HG03439 (cell line): ENCODE measurements around the gene SNX9.
"Not testable (repeated sequence)": the region's sequence is repeated elsewhere in the genome, so short reads cannot be mapped to it uniquely, and the experiment has no call there.

Source experiments
- ATAC-seq: cut with Tn5 transposase; IDR thresholded peaks from one replicate; pipeline ENCODE4 v1.9.1; 2021; ENCODE audit warnings: mild to moderate bottlenecking, moderate library complexity; ENCODE audit not compliant: unreplicated experiment

The SNX9 gene

DNA sequence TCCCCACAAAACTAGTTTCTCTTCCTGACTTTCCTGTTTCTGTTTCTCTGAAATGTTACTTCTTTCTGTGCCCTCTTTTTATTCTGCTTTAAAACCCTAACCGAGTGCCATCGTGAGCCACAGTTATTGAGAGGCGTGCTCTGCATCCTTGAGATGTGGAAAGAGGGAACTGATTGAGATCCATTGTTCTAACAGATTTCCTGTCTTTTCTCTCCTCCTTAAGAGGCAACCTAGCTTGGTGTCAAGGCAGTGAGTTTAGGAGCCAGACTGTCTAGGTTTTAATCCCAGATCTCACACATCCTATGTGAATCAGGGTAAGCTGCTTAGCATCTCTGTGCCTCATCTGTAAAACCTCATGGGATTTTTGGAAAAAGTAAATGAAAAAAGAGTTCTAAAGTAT is 57.5 kb downstream of the SNX9 start:
- ATAC-seq: no peak

DNA sequence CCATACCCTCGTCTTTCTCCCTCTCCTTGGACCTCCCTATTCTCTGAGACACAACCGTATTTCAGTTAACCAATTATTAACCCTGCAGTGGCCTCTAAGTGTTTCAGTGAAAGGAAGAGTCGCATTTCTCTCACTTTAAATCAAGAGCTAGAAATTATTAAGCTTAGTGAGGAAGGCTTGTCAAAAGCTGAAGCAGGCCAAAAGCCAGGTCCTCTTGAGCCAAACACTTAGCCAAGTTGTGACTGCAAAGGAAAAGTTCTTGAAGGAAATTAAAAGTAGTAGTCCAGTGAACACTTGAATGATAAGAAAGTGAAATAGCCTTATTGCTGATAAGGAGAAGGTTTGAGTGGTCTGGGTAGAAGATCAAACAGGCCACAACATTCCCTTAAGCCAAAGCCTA is 58.3 kb downstream of the SNX9 start:
- ATAC-seq: no peak

DNA sequence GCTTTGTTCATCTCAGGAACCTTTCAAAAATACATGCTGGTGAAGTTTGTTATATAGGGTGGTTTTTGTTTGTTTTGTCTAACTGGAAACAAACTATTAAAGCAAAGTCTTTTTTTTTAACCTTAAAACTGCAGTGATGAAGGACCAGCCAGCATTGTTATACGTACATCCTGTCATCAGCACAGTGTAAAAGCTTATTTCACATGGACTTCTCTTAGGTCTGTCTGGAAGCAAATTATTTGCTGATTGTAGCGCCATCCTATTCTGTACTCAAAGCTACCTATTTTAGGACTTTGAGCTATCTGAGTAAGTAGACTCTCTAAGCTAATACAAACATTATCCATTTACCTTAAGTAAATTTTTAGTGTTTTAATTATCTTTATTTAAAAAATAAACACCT is 61.7 kb downstream of the SNX9 start:
- ATAC-seq: no peak

DNA sequence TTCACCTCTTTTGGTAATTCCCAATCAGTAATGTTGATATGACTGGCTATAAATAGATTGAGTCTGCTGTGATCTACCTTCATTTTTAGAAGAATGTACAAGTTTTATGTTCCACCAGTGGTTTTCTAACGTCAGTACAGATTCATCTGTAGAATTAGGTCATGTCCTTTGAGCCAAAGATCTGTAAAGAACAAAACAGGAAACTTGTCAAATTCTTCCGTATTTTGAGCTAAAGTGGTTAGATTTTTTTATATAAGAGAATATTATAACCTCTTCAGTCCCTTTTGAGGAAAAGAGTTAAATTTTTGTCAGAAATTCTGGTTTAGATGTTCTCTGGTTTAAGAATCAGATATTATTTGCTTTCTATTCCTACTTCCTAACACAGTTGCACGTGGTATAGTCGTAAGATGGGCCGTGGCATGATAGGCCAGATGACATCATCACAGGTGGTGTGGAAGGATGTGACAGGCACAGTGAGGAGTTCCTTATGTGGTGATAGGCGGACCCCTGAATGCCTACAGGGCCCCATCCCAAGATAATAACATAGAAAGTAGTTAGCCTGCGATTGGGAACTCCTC is 62.3 kb downstream of the SNX9 start:
- ATAC-seq: no peak

DNA sequence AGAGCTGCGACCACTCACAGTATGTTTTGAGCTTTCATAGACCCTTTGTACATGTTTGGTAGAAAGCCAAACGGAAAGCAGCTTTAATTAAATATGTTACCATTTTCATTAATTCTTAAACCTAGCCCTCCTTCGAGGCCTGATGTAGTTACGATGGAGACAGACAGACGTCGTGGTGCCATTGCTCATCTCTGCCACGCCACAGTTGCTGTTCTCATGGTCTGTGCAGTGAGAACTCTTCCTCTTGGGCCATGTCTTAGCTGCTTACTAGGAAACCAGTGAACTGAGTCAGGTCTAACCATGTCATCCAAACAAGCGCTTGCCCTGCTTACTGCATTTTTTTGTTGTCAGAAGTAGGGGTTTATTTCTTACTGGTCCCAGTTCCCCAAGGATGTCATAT is 62.8 kb downstream of the SNX9 start:
- no peak for ATAC-seq

DNA sequence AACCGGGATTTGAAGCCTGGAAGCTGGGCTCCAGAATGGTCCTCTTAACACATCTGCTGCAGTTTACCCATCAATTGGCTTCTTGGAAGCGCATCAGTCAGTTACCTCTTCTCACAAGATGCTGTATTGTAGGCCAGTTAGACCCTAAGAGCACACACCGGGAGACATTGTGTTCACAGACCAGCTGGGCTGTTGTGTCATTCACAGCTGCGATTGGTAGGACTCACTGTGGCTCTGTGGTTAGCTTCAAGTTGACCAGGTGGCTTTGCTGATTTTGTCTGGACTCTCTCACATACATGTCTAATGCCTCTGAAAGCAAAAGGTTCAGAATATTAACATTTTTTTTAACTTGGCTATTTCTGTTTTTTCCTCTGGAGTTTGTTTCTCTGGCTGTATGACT is 64.8 kb downstream of the SNX9 start:
- no peak for ATAC-seq

DNA sequence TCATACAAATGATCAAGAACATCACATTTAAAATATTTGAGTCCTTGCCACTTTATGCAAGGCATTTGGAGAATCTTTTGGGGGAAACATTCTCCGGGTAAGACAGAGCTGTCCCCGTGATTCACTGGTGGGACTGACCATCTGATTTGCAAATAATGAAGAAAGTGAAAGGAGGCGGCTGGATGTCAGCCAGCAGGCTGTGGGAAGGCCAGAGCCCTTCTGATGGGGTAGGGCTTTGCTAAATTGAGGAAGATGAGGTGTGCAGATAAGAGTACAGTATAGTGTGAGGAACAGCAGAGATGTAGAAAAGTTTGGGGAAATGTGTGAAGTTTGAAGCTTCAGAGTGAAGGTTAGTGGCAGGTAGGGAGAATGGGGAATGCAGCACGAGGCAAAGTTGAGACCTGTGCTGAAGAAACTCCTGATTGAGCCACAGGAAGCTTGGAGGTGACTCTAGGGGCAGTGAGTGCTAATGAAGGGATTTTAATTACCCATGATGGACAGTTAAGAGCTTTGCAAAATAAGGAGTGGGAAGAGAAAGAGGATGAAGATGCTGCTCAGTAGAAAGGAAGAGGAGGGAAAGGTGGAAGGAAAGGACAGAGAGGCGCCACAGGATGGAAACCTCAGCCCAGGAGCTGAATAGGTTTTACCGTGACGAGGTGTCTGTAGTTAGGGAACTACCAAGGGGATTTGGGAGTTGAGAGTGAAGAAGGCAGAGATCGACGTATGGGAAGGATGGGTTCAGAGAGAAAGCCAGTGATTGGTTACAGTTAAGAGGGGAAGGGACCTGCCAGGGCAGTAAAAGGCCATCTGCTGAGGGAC is 68.7 kb downstream of the SNX9 start:
- no peak for ATAC-seq

DNA sequence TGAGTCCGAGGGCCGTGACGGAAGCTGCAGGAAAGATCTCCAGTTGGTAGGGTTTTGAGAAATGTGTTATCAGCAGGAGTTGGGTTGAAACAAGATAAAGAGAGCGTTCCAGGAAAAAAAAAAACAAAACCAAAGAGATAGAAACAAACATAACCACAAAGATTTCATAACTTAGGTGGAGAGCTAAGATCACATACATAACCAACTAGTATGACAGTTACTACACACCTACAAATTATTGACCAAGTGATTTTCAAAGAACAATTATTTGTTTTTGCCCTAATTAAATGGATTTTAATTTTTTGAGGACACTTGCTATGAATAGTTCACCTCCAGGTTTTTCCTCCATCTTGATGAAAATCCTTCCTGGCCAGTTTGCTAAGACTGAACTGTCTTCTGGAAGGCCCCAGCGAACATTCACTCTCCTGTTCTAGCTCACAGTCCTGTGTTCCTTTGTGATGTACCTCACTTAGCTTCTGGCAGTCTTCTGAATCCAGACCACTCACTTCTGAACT is 69.4 kb downstream of the SNX9 start:
- ATAC-seq: no peak

DNA sequence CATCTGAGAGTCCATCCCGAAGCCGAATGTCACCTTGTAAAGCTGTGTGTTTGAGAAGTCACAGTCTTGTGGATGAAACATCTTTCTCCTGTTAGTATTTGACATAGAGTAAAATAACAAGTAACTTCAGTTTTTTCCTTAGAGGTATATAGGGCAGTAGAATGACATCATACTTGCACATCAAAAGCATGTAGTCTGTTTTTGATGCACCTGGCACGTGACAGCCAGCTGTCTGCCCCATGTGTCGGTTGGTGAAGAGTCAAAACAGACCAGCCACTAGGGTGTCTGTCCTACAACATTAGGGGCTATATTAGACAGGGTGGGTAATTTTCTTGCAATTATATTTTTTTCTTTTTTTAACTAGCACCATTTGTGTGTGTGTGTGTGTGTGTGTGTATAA is 70.2 kb downstream of the SNX9 start:
- no peak for ATAC-seq

DNA sequence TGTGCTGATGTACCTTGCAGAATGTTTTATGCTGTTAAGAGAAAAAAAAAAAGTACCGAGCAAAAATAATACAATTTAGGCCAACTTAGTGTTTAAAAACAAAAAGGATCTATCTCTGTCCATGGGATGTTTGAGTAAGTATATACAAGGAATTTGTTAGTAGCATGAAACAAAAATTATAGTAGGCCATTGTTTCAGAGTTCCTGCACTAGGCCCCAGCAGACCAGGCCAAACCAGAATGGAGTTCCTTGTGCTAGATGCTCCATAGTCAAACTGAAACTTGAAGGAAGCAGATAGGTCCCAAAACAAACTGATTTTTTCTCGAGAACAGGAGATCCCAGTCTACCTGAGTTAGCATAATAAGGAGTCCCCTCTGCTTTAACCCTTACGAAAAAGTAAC is 72.5 kb downstream of the SNX9 start:
- no peak for ATAC-seq

DNA sequence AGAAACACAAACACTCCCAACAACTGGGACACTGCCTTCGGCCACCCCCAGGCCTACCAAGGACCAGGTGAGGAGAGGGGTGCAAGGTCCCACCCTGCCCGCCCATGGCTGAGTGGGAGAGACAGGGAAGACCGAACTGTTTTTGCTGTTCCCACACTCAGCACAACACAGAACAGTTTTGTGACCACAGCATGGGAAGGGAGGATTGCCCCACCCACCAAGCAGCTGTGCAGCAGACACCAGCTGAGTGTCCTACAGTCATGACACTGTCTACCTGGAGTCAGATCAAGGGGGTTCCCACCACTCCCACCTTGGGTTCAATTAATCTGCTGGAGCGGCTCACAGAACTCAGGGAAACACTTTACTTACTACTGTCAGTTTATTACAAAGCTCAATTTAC is 73.9 kb downstream of the SNX9 start:
- ATAC-seq: no peak

DNA sequence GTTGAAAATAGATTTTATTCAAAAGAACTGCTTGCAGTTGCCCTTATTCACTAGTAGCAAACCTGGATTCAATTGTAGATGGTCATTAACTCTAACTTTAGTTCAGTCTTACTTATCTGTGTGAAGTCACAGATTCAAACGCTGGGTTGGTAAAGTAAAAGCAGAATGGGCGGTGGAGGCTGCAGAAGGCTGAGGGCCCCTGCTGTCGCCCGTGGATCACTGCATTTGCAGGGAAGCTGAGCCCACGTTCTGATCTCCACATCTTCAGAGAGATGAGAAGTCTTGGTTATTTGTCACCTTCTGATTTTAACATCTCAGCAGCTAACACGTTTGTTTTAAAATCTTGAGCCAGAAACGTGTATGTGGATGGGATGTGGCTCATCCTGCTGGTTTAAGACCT is 75.1 kb downstream of the SNX9 start:
- ATAC-seq: no peak

DNA sequence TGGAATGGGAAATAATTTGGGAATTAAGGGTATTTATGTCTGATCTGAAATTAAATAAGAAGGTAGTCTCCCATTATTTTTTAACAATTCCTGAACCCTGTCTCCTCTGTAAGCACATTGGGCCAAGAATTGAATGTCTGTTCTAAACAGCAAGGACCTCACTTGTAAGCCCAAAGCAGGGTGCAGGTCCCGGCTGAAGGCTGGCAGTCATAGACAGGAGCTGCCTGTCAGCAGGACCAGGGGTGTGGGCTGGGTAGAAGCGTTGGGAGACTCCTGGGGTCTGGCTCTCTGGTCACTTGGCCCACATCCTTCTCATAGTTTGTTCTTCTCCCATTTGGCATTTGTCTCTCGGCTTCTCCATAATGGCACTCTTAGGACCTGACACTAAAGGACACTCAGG is 75.6 kb downstream of the SNX9 start:
- no peak for ATAC-seq

DNA sequence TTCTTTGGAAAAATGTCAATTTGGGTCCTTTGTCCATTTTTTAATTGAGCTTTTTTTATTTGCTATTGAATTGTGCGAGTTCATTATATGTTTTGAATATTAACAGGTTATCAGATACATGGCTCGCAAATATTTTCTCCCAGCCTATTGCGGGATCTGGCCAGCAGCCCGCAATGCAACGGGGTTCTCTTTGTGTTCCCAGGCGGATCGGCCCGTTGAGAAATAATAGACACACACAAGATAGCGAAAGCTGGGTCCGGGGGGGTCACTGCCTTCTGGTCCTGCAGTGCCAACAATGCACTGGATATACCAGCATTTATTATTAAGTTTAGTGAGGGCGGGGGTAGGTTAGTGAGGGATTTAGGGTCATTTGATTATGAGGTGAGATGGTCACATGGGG is 77.2 kb downstream of the SNX9 start:
- ATAC-seq: not testable (repeated sequence)

DNA sequence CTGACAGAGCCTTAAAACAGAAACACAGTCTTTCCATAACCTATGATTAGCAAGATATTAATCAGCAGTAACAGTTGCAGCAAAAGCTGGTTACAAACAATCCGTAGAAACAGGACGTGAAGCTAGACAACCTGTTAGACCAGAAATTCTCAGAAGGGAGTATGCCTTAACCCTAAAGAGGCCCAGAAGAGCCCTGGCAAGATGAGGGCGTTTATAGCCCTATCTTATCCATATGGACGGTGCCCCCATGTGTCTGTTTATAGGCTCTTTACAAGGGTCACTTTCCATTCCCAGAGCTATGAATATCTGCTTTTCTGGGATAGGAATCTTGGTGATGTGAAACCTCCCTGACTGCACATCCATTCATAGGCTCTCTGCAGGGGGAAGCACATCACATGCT is 77.7 kb downstream of the SNX9 start:
- not testable (repeated sequence) for ATAC-seq

DNA sequence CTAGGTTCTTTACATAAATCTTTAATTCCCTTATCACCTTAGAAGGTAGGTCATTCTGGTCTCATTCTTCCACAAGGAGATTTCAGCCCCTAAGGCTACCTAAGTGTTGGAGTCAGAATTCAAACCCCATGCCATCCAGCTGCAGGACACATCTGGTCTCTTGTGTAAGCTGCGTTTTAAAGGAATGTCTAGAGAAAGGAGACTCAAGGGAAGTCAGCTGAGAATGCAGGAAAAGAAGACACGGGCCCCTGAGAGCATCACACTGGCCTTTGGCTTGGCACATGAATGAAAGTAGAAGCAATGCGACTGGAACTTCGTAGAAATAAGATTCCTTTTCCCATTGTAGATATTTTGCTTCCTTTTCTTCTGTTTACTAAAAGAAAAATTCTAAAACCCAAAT is 82.0 kb downstream of the SNX9 start:
- ATAC-seq: no peak

DNA sequence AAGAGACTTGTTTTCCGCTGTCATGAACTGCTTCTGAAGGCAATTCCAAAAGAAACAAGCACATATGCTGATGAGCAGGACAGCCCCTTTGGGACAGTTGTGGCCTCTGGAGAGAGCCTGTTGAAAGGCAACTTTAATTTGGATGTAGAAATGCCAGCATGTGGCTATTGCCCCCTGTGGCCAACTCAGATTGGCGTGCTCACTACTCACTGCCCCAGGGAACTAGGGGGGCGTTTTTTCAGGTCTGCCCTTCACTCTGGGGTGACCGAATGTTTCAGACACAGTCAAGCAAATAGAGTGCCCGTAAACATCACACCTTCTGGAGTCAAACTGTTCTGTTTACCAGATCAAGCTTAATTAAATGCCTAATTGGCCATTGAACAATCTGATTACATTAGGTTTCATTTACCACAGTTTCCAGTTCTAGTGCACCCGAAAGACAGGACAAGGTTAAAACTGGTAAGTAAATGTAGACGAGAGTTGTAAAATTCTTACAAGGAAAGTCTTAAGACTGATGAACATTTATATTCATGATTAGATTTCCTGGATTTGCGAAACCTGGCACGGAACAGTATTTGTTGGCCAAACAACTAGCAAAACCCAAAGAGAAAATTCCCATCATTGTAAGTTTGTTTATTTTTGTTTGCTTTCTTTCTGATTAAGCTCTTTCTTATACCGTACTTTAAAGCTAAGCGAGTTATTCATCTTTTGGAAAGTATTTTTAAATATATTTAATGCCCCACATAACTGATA is 82.7 kb downstream of the SNX9 start:
- no peak for ATAC-seq

DNA sequence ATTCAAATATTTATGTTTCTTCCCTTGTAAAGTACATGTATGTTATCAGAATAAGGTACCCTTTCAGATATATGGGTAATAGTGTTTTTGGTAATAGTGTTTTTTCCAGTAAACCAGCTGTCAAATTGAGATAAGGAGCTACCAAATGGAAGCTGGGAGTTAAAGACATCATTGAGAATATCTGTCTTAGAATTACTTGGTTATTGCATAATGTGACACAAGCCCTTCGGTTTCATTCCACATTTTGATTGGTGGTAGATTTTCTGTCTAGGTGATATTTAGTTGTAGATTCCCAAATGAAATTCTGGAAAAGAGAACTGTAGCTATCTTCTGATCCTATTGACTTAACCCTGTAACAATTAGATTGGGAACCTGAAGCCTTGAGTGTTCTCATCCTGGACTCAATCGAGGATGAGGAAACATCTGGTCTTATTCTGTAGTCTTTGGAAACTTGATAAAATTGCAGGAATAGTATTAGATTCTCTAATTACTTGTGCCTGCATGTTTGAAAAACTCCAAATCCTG is 83.6 kb downstream of the SNX9 start:
- ATAC-seq: no peak

DNA sequence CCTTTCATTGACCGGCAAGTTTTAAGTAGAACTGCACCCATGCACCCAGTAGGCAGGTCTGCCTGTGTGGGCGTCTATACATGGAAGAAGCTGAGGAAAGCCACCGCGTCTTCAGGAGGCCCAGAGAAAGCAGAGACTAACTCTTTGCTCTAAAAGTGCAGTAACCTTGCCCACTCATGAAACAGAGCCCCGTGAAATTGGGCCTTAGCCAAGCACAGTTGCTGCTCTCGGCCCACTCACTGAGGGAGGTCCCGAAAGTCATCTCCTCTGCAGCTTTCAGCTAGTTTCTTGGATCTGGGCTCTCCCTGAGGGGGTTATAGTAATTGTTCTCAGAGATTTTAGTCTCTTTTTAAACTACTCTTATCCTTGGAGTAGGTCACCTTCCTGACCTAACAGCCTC is 84.6 kb downstream of the SNX9 start:
- no peak for ATAC-seq

DNA sequence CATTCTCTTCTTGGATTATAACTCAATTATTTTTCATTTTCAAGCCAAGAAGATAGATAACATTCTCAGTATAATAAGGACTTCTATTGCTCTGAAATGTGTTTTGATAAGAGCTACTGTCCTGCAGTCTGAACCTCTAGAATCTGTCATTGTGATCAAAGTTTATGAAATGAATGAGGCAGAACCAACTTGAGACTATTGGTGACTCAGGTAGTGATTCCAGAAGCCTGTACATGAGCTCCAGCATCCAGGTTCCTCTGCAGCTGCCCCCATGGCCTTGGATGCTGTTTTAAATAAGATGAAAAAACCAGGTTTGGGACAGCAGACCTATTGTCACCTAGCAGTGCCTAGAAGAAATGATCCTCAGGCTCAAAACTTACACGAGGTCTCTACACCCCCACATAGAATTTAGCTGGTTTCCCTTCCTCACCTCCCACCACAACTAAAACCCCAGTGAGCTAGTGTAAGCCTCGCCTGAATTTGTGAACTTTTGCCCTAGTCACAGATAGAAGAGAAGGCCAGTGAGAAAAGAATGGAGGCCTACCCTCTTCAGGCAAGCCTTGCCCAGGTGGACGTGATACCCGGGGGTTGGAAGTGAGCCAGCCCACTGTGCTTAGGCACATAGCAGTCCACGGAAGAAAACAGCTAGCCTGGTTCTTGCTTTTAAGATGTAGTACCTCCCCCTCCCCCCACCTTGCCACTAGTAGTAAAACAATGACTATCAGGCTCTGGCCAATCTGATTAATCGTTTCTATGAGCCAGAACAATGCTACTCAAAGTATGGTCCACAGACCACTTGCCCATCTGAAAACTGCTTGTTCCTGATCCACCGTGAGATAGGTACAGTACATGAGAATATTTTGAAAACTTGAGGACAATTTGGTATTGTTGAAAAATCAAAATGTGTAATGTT is 85.6 kb downstream of the SNX9 start:
- no peak for ATAC-seq

DNA sequence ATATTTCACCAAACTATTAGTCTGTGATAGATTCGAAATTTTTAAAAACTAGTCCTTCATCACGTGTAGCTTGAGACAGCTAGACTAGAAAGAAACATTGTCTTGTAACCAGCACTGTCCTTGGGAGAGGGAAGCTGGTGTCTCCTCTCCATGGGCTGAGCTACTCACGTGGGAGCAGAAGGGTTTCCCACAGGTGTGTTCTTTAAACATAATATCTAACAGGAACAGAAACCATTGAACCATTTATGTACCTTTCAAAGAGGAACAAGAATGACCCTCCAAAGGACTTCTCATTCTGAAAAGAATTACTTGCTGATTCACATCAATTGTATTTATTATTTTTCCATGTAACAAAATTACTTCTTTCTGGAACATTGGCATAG is 86.2 kb downstream of the SNX9 start:
- no peak for ATAC-seq
